Osteoblast (primary cell): ENCODE results near the gene MAP4K4. TPM values are rescaled to one million over a fixed set of nuclear protein-coding genes. Genes with fewer than 3 reads are reported as not detected.
A peak's percentile ranks its signal among the peaks of the same experiment; 100 is the strongest.
"Not testable (repeated sequence)": the region's sequence is repeated elsewhere in the genome, so short reads cannot be mapped to it uniquely, and the experiment has no call there.

Source experiments
- DNase-seq: peaks from one replicate; pipeline ENCODE4 v3.0.0; 2011; ENCODE audit warnings: low spot score, mixed read lengths; ENCODE audit not compliant: insufficient read length; ENCODE audit errors: missing footprints
- H2AFZ ChIP-seq: 2 replicates; pipeline ENCODE4 v1.6.0; 2011; ENCODE audit warnings: mild to moderate bottlenecking, low read length
- H3K27ac ChIP-seq: 2 replicates; pipeline ENCODE4 v1.5.1; 2011; ENCODE audit warnings: mild to moderate bottlenecking, low read depth, low read length, moderate library complexity
- H3K27me3 ChIP-seq: 2 replicates; pipeline ENCODE4 v1.6.0; 2012; ENCODE audit warnings: mild to moderate bottlenecking, control low read depth, inconsistent platforms, low read length, moderate library complexity; ENCODE audit not compliant: insufficient read depth
- H3K36me3 ChIP-seq: 2 replicates; pipeline ENCODE4 v1.5.1; 2011; ENCODE audit warnings: mild to moderate bottlenecking, low read length, control low read depth, moderate library complexity; ENCODE audit not compliant: insufficient read depth
- H3K4me1 ChIP-seq: 2 replicates; pipeline ENCODE4 v1.5.1; 2011; ENCODE audit warnings: mild to moderate bottlenecking, low read length, control low read depth, moderate library complexity; ENCODE audit not compliant: insufficient read depth
- H3K4me2 ChIP-seq: 2 replicates; pipeline ENCODE4 v1.6.0; 2011; ENCODE audit warnings: mild to moderate bottlenecking, low read length; ENCODE audit not compliant: insufficient read depth
- H3K4me3 ChIP-seq: fragments of 200-600 bp; sonication (generic); 3 replicates; pipeline ENCODE4 v1.5.1; 2012; ENCODE audit warnings: mild to moderate bottlenecking, low read length, inconsistent platforms; ENCODE audit not compliant: insufficient read depth
- H3K79me2 ChIP-seq: 2 replicates; pipeline ENCODE4 v1.6.0; 2012; ENCODE audit warnings: mild to moderate bottlenecking, low read length, control low read depth, inconsistent platforms; ENCODE audit not compliant: insufficient read depth
- H3K9me3 ChIP-seq: 2 replicates; pipeline ENCODE4 v1.5.1; 2011; ENCODE audit warnings: low read depth, low read length, control low read depth
- H4K20me1 ChIP-seq: 2 replicates; pipeline ENCODE4 v1.6.0; 2012; ENCODE audit warnings: mild to moderate bottlenecking, low read length, control low read depth; ENCODE audit not compliant: insufficient read depth
- CTCF ChIP-seq: IDR thresholded peaks from 2 replicates; pipeline ENCODE4 v1.5.1; 2011; ENCODE audit warnings: mild to moderate bottlenecking, low read depth, low read length, moderate library complexity; ENCODE audit errors: extremely low read depth
- total RNA-seq: library from RNA; depleted of rRNA; stranded (reverse); fragments of >200 nt; gene quantifications from 2 replicates; pipeline ENCODE4 v1.2.3, GENCODE V29; 2012

Gene MAP4K4
- total RNA-seq, 1 donor = 231 TPM

DNA sequence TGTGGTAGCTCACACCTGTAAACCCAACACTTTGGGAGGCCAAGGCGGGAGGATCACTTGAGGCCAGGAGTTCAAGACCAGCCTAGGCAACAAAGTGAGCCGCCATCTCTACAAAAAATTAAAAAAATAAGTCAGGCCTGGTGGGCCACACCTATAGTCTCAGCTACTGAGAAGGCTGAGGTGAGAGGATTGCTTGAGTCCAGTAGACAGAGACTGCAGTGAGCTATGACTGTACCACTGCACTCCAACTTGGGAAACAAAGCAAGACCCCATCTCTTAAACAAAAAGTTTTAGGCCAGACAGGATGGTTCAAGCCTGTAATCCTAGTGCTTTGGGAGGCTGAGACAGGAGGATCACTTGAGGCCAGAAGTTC is 224.4 kb downstream of the MAP4K4 start:
- Histone ChIP-seq H3K36me3 (no peaks in the 10 kb centered on the region), H3K9me3 (no peaks in the 10 kb centered on the region), H3K4me3 (no peak overlapping the region), H3K79me2 (no peaks in the 10 kb centered on the region), H3K4me2 (no peak overlapping the region), H3K4me1 (no peaks in the 10 kb centered on the region), H2AFZ (no peak overlapping the region), H3K27me3 (no peaks in the 10 kb centered on the region), H3K27ac (no peak overlapping the region), H4K20me1 (no peaks in the 10 kb centered on the region)
- no peak for TF ChIP-seq CTCF
- no peak for DNase-seq

DNA sequence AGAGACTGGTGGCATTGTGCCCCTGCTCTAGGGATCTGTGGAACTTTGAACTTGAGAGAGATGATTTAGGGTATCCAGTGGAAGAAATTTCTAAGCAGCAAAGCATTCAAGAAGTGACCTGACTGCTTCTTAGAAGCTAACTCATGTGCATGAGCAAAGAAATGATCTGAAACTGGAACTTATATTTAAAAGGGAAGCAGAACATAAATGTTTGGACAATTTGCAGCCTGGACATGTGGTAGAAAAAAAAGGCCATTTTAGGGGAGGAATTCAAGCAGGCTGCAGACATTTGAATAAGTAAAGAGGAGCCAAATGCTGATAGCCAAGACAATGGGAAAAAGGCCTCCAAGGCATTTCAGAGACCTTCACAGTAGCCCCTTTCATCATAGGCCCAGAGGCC is 226.8 kb downstream of the MAP4K4 start:
- not testable (repeated sequence) for DNase-seq, H3K4me3 ChIP-seq, H3K36me3 ChIP-seq, H3K9me3 ChIP-seq, H4K20me1 ChIP-seq, H3K79me2 ChIP-seq, H3K27me3 ChIP-seq, H2AFZ ChIP-seq, H3K4me2 ChIP-seq, H3K27ac ChIP-seq, H3K4me1 ChIP-seq

GRCh38 chr2:101930019-101930418 is 232.5 kb downstream of the MAP4K4 start:
- H4K20me1 ChIP-seq = no peaks in the 10 kb centered on the region
- H3K27me3 ChIP-seq = no peaks in the 10 kb centered on the region
- H2AFZ ChIP-seq = no peak overlapping the region
- peaks cover 3% of the 10 kb centered on the region for H3K9me3 ChIP-seq
- DNase-seq = no peak
- no peaks in the 10 kb centered on the region for H3K36me3 ChIP-seq
- peaks cover 7% of the 10 kb centered on the region for H3K4me1 ChIP-seq
- no peak for TF ChIP-seq CTCF
- no peak overlapping the region for H3K4me3 ChIP-seq
- H3K79me2 ChIP-seq = no peaks in the 10 kb centered on the region
- no peak overlapping the region for H3K27ac ChIP-seq
- H3K4me2 ChIP-seq = no peak overlapping the region

- Histone ChIP-seq H3K9me3 (peaks cover 3% of the 10 kb centered on the region), H3K36me3 (no peaks in the 10 kb centered on the region), H3K4me2 (no peak overlapping the region), H4K20me1 (no peaks in the 10 kb centered on the region), H2AFZ (no peak overlapping the region), H3K4me3 (no peak overlapping the region), H3K79me2 (no peaks in the 10 kb centered on the region), H3K27me3 (no peaks in the 10 kb centered on the region), H3K27ac (no peak overlapping the region), H3K4me1 (peaks cover 7% of the 10 kb centered on the region)
- DNase-seq = no peak
- TF ChIP-seq CTCF = no peak
Observed at GRCh38 chr2:101930847-101931246, 233.3 kb downstream of the MAP4K4 start.

- Histone ChIP-seq H3K4me3 (no peak overlapping the region), H2AFZ (peak overlapping the region; percentile 68), H3K79me2 (no peaks in the 10 kb centered on the region), H3K27me3 (no peaks in the 10 kb centered on the region), H3K4me1 (peaks cover 7% of the 10 kb centered on the region), H3K4me2 (no peak overlapping the region), H3K9me3 (peaks cover 3% of the 10 kb centered on the region), H3K36me3 (no peaks in the 10 kb centered on the region), H4K20me1 (no peaks in the 10 kb centered on the region), H3K27ac (no peak overlapping the region)
- TF ChIP-seq CTCF = no peak
- DNase-seq = no peak
Observed at GRCh38 chr2:101931402-101931801, 233.9 kb downstream of the MAP4K4 start.

- not testable (repeated sequence) for H3K9me3 ChIP-seq, H4K20me1 ChIP-seq, H3K79me2 ChIP-seq, H3K27ac ChIP-seq, H3K4me3 ChIP-seq, DNase-seq, H3K4me2 ChIP-seq, H3K4me1 ChIP-seq, H2AFZ ChIP-seq, H3K27me3 ChIP-seq, H3K36me3 ChIP-seq
Observed at GRCh38 chr2:101935764-101936163, 238.3 kb downstream of the MAP4K4 start.
